ENCODE results near the gene MGLL. TPM values are rescaled to one million over a fixed set of nuclear protein-coding genes. Genes with fewer than 3 reads are reported as not detected.
A peak's percentile ranks its signal among the peaks of the same experiment; 100 is the strongest.

The MGLL gene
- total and polyA plus RNA-seq, 4 donors, result 25.5 to 48.6 (median 37.9) TPM

DNA sequence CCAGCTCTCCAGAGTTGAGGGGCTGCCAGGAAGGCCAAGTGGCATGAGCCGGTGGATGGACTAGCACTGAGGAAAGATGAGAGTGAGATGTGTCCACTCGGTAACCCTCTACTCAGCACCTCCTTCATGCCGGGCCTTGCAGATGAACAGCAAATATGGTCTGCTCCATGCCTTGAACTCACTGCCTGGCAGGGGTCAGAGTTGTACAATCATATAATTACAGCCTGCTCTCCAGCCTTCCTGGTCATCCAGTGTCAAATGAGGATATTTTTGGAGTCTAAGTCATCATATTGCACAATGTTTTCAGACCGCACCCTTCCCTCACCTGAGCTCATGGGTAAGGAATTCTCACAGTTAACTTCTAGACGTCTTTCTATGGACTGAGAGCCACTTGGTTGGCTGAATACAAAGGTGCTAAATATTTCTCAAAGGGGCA lies 4.9 kb downstream of the MGLL start:
- no peak overlapping the region for H3K27ac ChIP-seq (ENCODE audit: low read depth, low read length)
- no peaks in the 10 kb centered on the region for H3K27me3 ChIP-seq (ENCODE audit: control insufficient read depth, insufficient read depth, low read length)
- no peak overlapping the region for H3K4me3 ChIP-seq (ENCODE audit: low read depth, low read length)
- DNase-seq (ENCODE audit: low read depth in 4 of 6, low spot score in 6 of 6), result no peak
- no peaks in the 10 kb centered on the region for H3K9me3 ChIP-seq (ENCODE audit: control insufficient read depth, insufficient read depth, low read length)
- H3K36me3 ChIP-seq (ENCODE audit: control insufficient read depth, insufficient read depth, low read length), result peaks cover 31% of the 10 kb centered on the region
- 100% methylated on average over 1 of the region's 5 CpGs for WGBS (ENCODE audit: insufficient coverage)
- peaks cover 56% of the 10 kb centered on the region for H3K4me1 ChIP-seq (ENCODE audit: control insufficient read depth, insufficient read depth, low read length)

DNA sequence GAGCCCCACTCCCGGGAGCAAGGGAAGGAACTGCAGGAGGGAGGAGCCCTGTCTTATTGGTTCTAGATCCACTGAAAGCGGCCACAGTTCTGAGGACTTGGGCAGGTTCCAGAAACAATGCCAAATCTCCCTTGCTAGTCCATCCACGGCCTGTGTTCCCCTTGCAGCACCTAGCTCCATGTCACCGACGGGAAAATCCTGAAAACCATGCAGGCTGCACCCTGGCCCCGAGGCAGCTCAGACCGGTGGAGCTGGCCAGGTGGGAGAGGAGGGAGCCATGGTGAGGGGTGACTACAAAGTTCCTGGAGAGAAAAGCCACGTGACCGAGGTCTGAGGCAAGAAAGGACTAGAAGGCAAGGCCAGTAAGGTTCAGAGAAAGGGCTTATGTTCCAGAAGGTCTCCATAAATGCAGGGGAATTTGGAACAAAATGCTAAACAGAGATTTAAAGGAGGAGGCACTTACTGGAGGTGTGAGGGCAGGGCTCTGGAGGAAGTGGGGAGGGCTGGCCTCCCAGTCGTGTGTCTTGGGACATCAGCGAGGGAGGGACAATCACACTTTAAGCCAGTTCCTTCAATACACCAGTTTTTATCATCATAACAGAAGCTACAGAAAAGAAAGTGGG lies 5.4 kb downstream of the MGLL start:
- Histone ChIP-seq H3K27ac (ENCODE audit: low read depth, low read length) (peak overlapping the region; percentile 22), H3K4me1 (ENCODE audit: control insufficient read depth, insufficient read depth, low read length) (peaks cover 52% of the 10 kb centered on the region), H3K36me3 (ENCODE audit: control insufficient read depth, insufficient read depth, low read length) (peaks cover 32% of the 10 kb centered on the region), H3K9me3 (ENCODE audit: control insufficient read depth, insufficient read depth, low read length) (no peaks in the 10 kb centered on the region), H3K4me3 (ENCODE audit: low read depth, low read length) (no peak overlapping the region), H3K27me3 (ENCODE audit: control insufficient read depth, insufficient read depth, low read length) (no peaks in the 10 kb centered on the region)
- 91% methylated on average over 7 of the region's 11 CpGs for WGBS (ENCODE audit: insufficient coverage)
- no peak for DNase-seq (ENCODE audit: low read depth in 4 of 6, low spot score in 6 of 6)

DNA sequence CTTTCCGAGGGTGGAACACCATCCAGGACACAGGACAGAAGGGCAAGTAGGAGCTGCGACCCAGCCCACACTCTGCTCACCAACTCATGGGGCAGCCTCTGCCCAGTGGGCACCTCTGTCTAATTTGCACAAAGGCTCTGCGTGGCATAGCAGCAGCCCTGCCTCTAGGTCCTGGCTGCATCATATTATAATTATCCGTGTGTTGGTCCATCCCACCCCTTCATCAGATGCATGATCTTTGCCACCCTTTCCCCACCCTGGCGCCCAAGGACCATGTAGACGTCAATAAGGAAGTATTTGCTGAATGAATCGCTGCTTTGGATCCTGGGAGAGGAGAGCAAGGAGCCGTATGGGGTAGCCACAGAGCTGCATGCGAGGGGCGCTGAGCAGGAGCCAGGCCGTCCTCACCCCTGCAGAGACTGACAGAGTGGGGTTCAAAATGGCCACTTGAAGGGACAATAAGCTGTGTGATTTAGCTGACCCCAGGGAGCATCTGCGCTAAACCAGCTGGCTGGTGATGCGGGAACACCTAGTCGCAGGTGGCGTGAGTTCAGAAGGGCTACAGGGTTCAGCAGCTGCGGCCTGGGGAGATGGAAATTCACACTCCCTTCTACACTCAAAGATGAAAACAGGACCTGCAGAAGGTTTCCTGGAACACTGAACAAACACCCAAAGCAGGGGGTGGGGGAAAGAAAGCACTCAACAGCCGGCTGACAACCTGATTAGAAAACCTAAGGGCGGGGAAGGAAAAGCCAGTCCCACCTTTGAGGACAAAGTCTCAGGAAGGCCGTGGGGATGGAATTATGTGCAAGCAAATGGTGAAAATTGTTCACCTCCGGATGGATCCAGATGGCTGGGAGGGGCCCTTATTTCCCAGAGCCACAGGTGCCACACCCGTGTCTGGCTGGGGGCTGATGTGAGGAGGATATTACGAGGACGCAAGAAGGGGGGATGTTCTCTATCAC lies 6.4 kb downstream of the MGLL start:
- DNase-seq (ENCODE audit: low read depth in 4 of 6, low spot score in 6 of 6), result no peak
- no peak overlapping the region for H3K4me3 ChIP-seq (ENCODE audit: low read depth, low read length)
- WGBS (ENCODE audit: insufficient coverage), result 91% methylated on average over 14 of the region's 23 CpGs
- no peaks in the 10 kb centered on the region for H3K9me3 ChIP-seq (ENCODE audit: control insufficient read depth, insufficient read depth, low read length)
- H3K4me1 ChIP-seq (ENCODE audit: control insufficient read depth, insufficient read depth, low read length), result peaks cover 47% of the 10 kb centered on the region
- H3K27me3 ChIP-seq (ENCODE audit: control insufficient read depth, insufficient read depth, low read length), result no peaks in the 10 kb centered on the region
- H3K36me3 ChIP-seq (ENCODE audit: control insufficient read depth, insufficient read depth, low read length), result peaks cover 32% of the 10 kb centered on the region
- peak overlapping the region; percentile 67 for H3K27ac ChIP-seq (ENCODE audit: low read depth, low read length)

DNA sequence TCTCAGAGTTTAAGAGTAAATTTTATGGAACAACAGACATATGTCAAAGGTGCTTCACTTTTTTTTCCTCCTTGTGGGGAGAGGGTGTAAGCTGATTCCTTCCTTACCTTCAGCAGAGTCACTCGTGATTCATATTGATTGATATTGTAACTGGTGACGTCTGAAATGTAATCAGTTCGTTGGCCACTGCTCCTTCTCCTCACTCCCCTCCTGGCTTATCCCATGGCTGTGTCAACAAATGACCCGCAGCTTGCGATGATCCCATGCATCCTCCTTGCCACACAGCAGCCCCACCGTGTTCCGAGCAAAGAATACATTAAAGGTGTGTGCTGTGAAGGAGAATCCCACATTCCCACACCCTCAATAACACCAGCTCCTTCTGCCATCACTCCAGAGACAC lies 7.3 kb downstream of the MGLL start:
- DNase-seq (ENCODE audit: low read depth in 4 of 6, low spot score in 6 of 6), result no peak
- H3K36me3 ChIP-seq (ENCODE audit: control insufficient read depth, insufficient read depth, low read length), result peaks cover 32% of the 10 kb centered on the region
- 69% methylated on average over 3 of the region's 7 CpGs for WGBS (ENCODE audit: insufficient coverage)
- peaks cover 44% of the 10 kb centered on the region for H3K4me1 ChIP-seq (ENCODE audit: control insufficient read depth, insufficient read depth, low read length)
- no peaks in the 10 kb centered on the region for H3K9me3 ChIP-seq (ENCODE audit: control insufficient read depth, insufficient read depth, low read length)
- H3K27ac ChIP-seq (ENCODE audit: low read depth, low read length), result peak overlapping the region; percentile 67
- H3K27me3 ChIP-seq (ENCODE audit: control insufficient read depth, insufficient read depth, low read length), result no peaks in the 10 kb centered on the region
- H3K4me3 ChIP-seq (ENCODE audit: low read depth, low read length), result no peak overlapping the region

DNA sequence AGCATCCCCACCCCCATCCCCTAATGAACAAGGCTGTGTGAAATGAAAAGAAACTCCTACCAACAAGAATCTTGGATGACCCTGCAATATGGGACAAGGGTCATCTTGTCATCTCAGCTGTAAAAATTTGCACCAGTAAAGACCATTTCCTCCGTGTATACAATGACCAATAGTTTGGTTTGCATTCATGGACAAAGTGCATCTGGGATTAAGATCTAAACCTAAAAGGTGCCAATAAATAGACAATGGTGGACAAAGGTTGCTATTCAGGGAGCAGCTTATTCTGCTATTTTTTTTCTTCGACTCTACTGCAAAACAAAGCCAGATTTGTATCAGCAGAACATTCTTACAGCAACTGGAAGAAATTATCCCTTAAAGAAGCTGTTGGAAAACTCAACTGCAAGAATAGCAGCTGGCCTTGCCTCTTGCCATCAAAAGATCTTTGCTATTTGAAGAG lies 8.0 kb downstream of the MGLL start:
- Histone ChIP-seq H3K9me3 (ENCODE audit: control insufficient read depth, insufficient read depth, low read length) (no peaks in the 10 kb centered on the region), H3K27ac (ENCODE audit: low read depth, low read length) (peak overlapping the region; percentile 67), H3K4me1 (ENCODE audit: control insufficient read depth, insufficient read depth, low read length) (peaks cover 37% of the 10 kb centered on the region), H3K36me3 (ENCODE audit: control insufficient read depth, insufficient read depth, low read length) (peaks cover 38% of the 10 kb centered on the region), H3K27me3 (ENCODE audit: control insufficient read depth, insufficient read depth, low read length) (no peaks in the 10 kb centered on the region), H3K4me3 (ENCODE audit: low read depth, low read length) (no peak overlapping the region)
- WGBS (ENCODE audit: insufficient coverage), result 43% methylated on average over 1 of the region's 2 CpGs
- DNase-seq (ENCODE audit: low read depth in 4 of 6, low spot score in 6 of 6), result peak in 2 of 6 donors; percentile 43 to 73

DNA sequence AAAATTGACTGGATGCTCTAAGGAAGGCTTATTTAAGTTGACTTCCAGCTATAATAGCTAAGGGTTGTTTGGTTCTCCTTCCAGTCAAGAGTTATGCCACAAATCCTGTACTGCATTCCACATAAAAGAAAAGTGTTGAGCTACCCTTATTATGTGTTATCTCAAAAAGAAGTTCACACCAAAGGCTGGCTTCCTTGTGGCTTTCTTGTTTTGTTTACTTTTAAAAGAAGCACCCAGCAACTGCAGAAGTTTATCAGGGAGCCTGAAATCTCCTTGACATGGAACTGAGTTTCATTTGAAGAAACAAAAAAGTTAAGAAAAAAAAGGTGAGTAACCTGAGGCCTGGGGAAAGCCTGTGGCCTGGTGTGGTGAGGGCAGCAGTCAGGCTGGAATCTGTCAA lies 10.2 kb downstream of the MGLL start:
- no peak for DNase-seq (ENCODE audit: low read depth in 4 of 6, low spot score in 6 of 6)
- Histone ChIP-seq H3K9me3 (ENCODE audit: control insufficient read depth, insufficient read depth, low read length) (no peaks in the 10 kb centered on the region), H3K4me1 (ENCODE audit: control insufficient read depth, insufficient read depth, low read length) (peaks cover 31% of the 10 kb centered on the region), H3K27me3 (ENCODE audit: control insufficient read depth, insufficient read depth, low read length) (no peaks in the 10 kb centered on the region), H3K4me3 (ENCODE audit: low read depth, low read length) (no peak overlapping the region), H3K36me3 (ENCODE audit: control insufficient read depth, insufficient read depth, low read length) (peaks cover 34% of the 10 kb centered on the region), H3K27ac (ENCODE audit: low read depth, low read length) (no peak overlapping the region)

DNA sequence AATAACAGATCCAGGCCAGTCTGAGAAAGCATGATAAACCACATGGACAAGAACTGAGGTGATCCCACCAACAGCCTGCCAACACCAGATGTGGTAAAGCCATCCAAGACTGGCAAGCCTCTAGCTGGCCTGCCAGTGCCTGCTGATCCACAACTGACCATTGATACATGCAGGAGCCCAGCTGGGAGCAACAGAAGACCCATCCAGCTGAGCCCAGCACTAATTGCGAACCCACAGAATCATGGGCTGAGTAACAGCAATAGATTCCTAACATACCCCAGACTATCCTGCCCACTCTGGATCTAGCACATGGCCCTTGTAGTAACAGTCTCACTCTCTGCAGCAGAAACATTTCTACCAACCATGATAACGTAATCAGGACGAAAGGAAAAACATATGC lies 10.6 kb downstream of the MGLL start:
- Histone ChIP-seq H3K9me3 (ENCODE audit: control insufficient read depth, insufficient read depth, low read length) (no peaks in the 10 kb centered on the region), H3K27ac (ENCODE audit: low read depth, low read length) (no peak overlapping the region), H3K4me3 (ENCODE audit: low read depth, low read length) (no peak overlapping the region), H3K36me3 (ENCODE audit: control insufficient read depth, insufficient read depth, low read length) (peaks cover 29% of the 10 kb centered on the region), H3K4me1 (ENCODE audit: control insufficient read depth, insufficient read depth, low read length) (peaks cover 27% of the 10 kb centered on the region), H3K27me3 (ENCODE audit: control insufficient read depth, insufficient read depth, low read length) (no peaks in the 10 kb centered on the region)
- WGBS (ENCODE audit: insufficient coverage), result 100% methylated on average over 1 of the region's 3 CpGs
- no peak for DNase-seq (ENCODE audit: low read depth in 4 of 6, low spot score in 6 of 6)

DNA sequence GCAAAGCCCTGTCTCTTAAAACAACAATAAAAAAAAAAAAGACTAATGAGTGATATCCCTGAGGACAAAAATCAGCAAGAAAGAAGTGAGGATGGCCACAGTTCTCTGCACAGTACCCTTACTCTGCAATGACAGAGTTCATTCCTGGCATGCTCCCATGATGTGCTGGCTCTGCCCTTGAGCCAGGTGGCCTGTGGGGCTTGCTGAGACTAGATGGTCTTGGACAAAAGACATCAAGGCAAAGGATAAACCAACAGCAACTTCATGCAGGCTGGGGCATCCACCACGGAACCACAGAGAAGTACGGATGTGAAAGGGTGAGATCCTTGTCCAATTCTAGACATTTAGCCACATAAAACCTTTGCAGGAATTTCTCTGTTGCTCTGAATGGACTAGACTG lies 12.7 kb downstream of the MGLL start:
- H3K9me3 ChIP-seq (ENCODE audit: control insufficient read depth, insufficient read depth, low read length), result no peaks in the 10 kb centered on the region
- no peak overlapping the region for H3K4me3 ChIP-seq (ENCODE audit: low read depth, low read length)
- no CpG with 5 or more reads among the region's 2 CpGs for WGBS (ENCODE audit: insufficient coverage)
- H3K27me3 ChIP-seq (ENCODE audit: control insufficient read depth, insufficient read depth, low read length), result no peaks in the 10 kb centered on the region
- H3K4me1 ChIP-seq (ENCODE audit: control insufficient read depth, insufficient read depth, low read length), result peaks cover 10% of the 10 kb centered on the region
- no peak for DNase-seq (ENCODE audit: low read depth in 4 of 6, low spot score in 6 of 6)
- H3K27ac ChIP-seq (ENCODE audit: low read depth, low read length), result no peak overlapping the region
- peaks cover 14% of the 10 kb centered on the region for H3K36me3 ChIP-seq (ENCODE audit: control insufficient read depth, insufficient read depth, low read length)

DNA sequence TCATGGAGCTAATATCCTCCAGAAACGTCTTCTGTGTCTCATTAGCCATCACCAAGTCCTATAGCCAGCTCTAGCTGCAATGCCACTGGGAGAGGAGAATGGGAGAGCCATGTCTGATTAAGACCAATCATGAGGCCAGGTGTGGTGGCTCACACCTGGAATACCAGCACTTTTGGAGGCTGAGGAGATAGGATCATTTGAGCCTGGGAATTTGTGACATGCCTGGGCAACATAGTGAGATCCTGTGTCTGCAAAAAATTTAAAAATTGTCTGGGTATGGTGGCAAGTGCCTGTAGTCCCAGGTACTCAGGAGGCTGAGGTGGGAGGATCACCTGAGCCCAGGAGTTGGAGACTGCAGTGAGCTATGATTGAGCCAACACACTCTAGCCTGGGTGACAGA lies 13.1 kb downstream of the MGLL start:
- H3K27ac ChIP-seq (ENCODE audit: low read depth, low read length), result no peak overlapping the region
- H3K9me3 ChIP-seq (ENCODE audit: control insufficient read depth, insufficient read depth, low read length), result no peaks in the 10 kb centered on the region
- peaks cover 14% of the 10 kb centered on the region for H3K36me3 ChIP-seq (ENCODE audit: control insufficient read depth, insufficient read depth, low read length)
- WGBS (ENCODE audit: insufficient coverage), result no CpG with 5 or more reads among the region's 1 CpG
- H3K4me1 ChIP-seq (ENCODE audit: control insufficient read depth, insufficient read depth, low read length), result peaks cover 9% of the 10 kb centered on the region
- no peaks in the 10 kb centered on the region for H3K27me3 ChIP-seq (ENCODE audit: control insufficient read depth, insufficient read depth, low read length)
- H3K4me3 ChIP-seq (ENCODE audit: low read depth, low read length), result no peak overlapping the region
- no peak for DNase-seq (ENCODE audit: low read depth in 4 of 6, low spot score in 6 of 6)

DNA sequence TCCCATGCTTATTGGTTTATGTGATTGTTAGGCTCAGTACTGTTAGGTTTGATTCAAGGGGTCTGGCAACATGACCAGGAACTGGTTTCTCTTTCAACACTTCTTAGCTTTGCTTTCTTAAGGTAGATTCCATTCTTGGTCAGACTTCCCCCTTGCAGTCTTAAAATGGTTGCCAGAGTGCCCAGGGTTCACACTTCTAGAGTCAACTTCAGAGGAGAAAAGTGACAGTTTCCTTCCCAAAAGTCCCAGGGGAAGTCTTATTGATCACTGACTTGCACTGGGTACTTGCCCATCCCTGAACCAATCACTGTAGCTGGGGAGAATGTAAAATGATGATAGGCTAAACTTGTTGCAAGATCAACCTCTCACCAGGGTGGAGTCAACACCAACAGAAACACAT lies 14.1 kb downstream of the MGLL start:
- no peaks in the 10 kb centered on the region for H3K9me3 ChIP-seq (ENCODE audit: control insufficient read depth, insufficient read depth, low read length)
- H3K36me3 ChIP-seq (ENCODE audit: control insufficient read depth, insufficient read depth, low read length), result peaks cover 11% of the 10 kb centered on the region
- no peaks in the 10 kb centered on the region for H3K27me3 ChIP-seq (ENCODE audit: control insufficient read depth, insufficient read depth, low read length)
- DNase-seq (ENCODE audit: low read depth in 4 of 6, low spot score in 6 of 6), result no peak
- H3K4me1 ChIP-seq (ENCODE audit: control insufficient read depth, insufficient read depth, low read length), result peaks cover 3% of the 10 kb centered on the region
- H3K4me3 ChIP-seq (ENCODE audit: low read depth, low read length), result no peak overlapping the region
- H3K27ac ChIP-seq (ENCODE audit: low read depth, low read length), result no peak overlapping the region

Data from spinal cord (tissue), 10 donors.